Epithelial cell of esophagus (primary cell): ENCODE results near the gene NBEAL2.

Experiments used
- DNase-seq: peaks from one replicate; pipeline ENCODE4 v3.0.0; 2010; ENCODE audit warnings: low read depth
- H3K4me3 ChIP-seq: 2 replicates; pipeline ENCODE4 v1.5.1; 2011; ENCODE audit warnings: mild to moderate bottlenecking, low read length, control low read depth
- CTCF ChIP-seq: IDR thresholded peaks from 2 replicates; pipeline ENCODE4 v1.5.1; 2011; ENCODE audit warnings: low read depth, mild to moderate bottlenecking, low read length, control low read depth, inconsistent platforms; ENCODE audit not compliant: insufficient read depth; ENCODE audit errors: missing control alignments

NBEAL2 gene

GRCh38 chr3:46982546-46982945 lies 3.1 kb downstream of the NBEAL2 start:
- peak overlapping the region; percentile 4 for H3K4me3 ChIP-seq
- no peak for TF ChIP-seq CTCF
- no peak for DNase-seq

DNA sequence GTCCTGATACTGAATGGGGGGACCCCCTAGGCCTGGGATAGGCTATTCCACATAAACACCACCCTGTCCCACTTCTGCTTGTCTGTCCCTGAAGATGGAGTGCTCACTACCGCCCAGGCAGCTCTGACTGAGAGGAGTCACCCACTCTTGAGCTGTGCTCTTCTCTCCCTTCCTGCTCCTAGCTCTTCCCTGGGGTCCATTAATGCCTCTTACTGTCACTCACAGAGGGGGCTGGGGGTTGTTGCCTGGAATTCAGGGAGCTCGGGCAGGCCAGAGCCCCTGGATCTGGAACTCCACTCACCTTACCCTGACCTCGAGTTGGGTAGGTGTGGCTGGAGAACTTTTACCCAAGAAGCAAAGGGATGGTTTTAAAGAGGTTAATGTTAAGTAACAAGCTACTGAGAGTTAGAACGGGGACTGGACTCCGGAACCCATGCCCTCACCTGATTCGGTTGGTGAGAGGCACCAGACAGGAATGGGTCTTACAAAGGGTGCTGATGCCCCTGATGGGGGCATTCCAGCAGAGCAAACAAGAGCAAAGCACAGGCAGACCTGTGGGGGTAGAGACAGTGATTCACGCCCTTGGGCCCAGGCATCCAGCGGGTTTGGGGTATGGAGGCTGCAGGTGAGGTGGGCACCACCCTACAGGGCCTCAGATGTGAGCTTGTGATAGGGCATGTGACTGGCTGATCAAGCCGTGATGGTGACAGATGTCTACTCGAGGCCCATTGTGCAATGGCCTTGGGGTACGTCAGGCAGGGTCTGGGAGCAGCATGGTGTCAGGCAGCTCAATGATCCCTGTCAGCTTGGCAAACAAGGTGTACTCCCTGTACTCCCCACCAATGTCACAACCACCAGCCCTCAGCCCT lies 5.4 kb downstream of the NBEAL2 start:
- TF ChIP-seq CTCF = no peak
- DNase-seq = no peak
- no peak overlapping the region for H3K4me3 ChIP-seq

- no peak overlapping the region for H3K4me3 ChIP-seq
- no peak for DNase-seq
- TF ChIP-seq CTCF = no peak
Measured at GRCh38 chr3:46985588-46985987, 6.1 kb downstream of the NBEAL2 start.

GRCh38 chr3:46986055-46986730 lies 6.7 kb downstream of the NBEAL2 start:
- no peak overlapping the region for H3K4me3 ChIP-seq
- DNase-seq = peak; percentile 34
- TF ChIP-seq CTCF = no peak

- DNase-seq = no peak
- no peak for TF ChIP-seq CTCF
- H3K4me3 ChIP-seq = no peak overlapping the region
Measured at GRCh38 chr3:46986782-46987310, 7.4 kb downstream of the NBEAL2 start.

DNA sequence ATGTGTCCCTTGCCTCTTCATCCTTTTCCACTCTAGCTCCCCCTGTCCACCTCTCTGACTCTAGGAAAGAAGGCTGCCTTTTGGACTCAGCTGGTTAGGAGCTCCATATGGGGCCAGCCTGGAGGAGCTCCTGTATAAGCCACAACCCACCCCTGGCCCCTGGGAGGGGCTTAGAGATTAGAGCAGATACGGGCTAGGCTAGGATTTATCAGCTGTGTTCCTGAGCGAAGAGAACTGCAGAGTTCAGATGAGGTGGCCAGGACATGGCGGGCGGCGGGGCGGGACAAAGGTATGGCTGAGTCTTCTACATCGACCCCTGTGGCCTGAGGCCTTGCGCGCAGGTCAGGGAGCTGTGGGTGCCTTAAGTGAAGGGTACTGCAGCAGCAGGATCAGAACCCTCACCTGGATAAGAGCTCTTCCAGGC lies 7.9 kb downstream of the NBEAL2 start:
- no peak for DNase-seq
- H3K4me3 ChIP-seq = no peak overlapping the region
- no peak for TF ChIP-seq CTCF
